B cell (primary cell): ENCODE measurements around the gene TOB2. TPM values are rescaled to one million over a fixed set of nuclear protein-coding genes. Genes with fewer than 3 reads are reported as not detected.

ENCODE experiments used
- ATAC-seq: fragments of 200-7000 bp; cut with Tn5 transposase; one replicate; pipeline ENCODE4 v1.10.0; 2021; ENCODE audit warnings: low read depth, mild to moderate bottlenecking, moderate number of reproducible peaks, moderate library complexity
- CTCF ChIA-PET: fragments of 350-600 bp; sonication (Branson Sonifier 250); formaldehyde crosslinking; loops from one replicate; lab custom pipeline; 2021; ENCODE audit warnings: antibody characterized with exemption, inconsistent platforms; lab: Charles Lee
- POLR2A ChIA-PET: fragments of 350-600 bp; sonication (Branson Sonifier 250); formaldehyde crosslinking; loops from one replicate; lab custom pipeline; 2021; ENCODE audit warnings: antibody characterized with exemption; lab: Charles Lee
- DNase-seq: peaks from one replicate; pipeline ENCODE4 v3.0.0; 2013
- H2AFZ ChIP-seq: 2 replicates; pipeline ENCODE4 v1.6.1; 2012; ENCODE audit warnings: mild to moderate bottlenecking, low read depth, low read length; ENCODE audit not compliant: insufficient read depth, poor library complexity, severe bottlenecking
- H3K27ac ChIP-seq, 2 donors: 1 replicate in 1 of 2; 2 replicates in 1 of 2; pipeline ENCODE4 v1.5.1; 2012 to 2013; ENCODE audit warnings: low read length in 2 of 2, mild to moderate bottlenecking in 2 of 2, moderate library complexity in 1 of 2
- H3K27me3 ChIP-seq, 4 experiments: fragments of 200-600 bp in 1 of 4; sonication (generic) in 1 of 4; replicated peaks in 1 of 4; 1 replicate in 2 of 4; 2 replicates in 2 of 4; pipeline versions ENCODE4 v1.6.1 to v1.7.0; 2013 to 2016; ENCODE audit warnings: low read length in 3 of 4, mild to moderate bottlenecking in 2 of 4, mixed read lengths in 1 of 4, moderate library complexity in 1 of 4; ENCODE audit not compliant: insufficient read depth in 4 of 4, control insufficient read depth in 3 of 4; ENCODE audit errors: control extremely low read depth in 1 of 4
- H3K36me3 ChIP-seq, 2 experiments: replicated peaks in 1 of 2; 1 replicate in 1 of 2; 2 replicates in 1 of 2; pipeline versions ENCODE4 v1.6.1 to v1.7.1; 2013; ENCODE audit warnings: low read length in 1 of 2; ENCODE audit not compliant: insufficient read depth in 2 of 2, control insufficient read depth in 1 of 2; ENCODE audit errors: control extremely low read depth in 1 of 2, extremely low read depth in 1 of 2
- H3K4me1 ChIP-seq, 2 donors: fragments of 200-600 bp in 1 of 2; sonication (generic) in 1 of 2; 1 replicate in 1 of 2; 2 replicates in 1 of 2; pipeline versions ENCODE4 v1.5.1 to v1.6.1; 2013 to 2017; ENCODE audit warnings: low read length in 2 of 2; ENCODE audit not compliant: control insufficient read depth in 2 of 2, insufficient read depth in 2 of 2
- H3K4me2 ChIP-seq: replicated peaks from 2 replicates; pipeline ENCODE3; 2012; ENCODE audit warnings: mild to moderate bottlenecking, low read depth, low read length; ENCODE audit not compliant: poor library complexity, severe bottlenecking
- H3K4me3 ChIP-seq, 5 experiments: fragments of 200-600 bp in 1 of 5; sonication (generic) in 1 of 5; 1 replicate in 3 of 5; 2 replicates in 2 of 5; pipeline versions ENCODE4 v1.5.1 to v1.7.0; 2011 to 2016; ENCODE audit warnings: low read length in 4 of 5, mild to moderate bottlenecking in 4 of 5, low read depth in 2 of 5, control low read depth in 1 of 5, moderate library complexity in 1 of 5; ENCODE audit not compliant: insufficient read depth in 1 of 5; ENCODE audit errors: control extremely low read depth in 1 of 5, extremely low read depth in 1 of 5
- H3K79me2 ChIP-seq: fragments of 200-600 bp; sonication (generic); one replicate; pipeline ENCODE4 v1.6.0; 2016; ENCODE audit warnings: low read length; ENCODE audit not compliant: control insufficient read depth, insufficient read depth
- H3K9ac ChIP-seq: fragments of 200-600 bp; sonication (generic); 2 replicates; pipeline ENCODE4 v1.6.1; 2017; ENCODE audit warnings: mild to moderate bottlenecking, low read length, moderate library complexity
- H3K9me3 ChIP-seq, 3 donors: one replicate each; pipeline versions ENCODE4 v1.6.1 to v1.7.1; 2013; ENCODE audit warnings: low read length in 2 of 3; ENCODE audit not compliant: control insufficient read depth in 2 of 3, insufficient read depth in 1 of 3; ENCODE audit errors: control extremely low read depth in 1 of 3
- H4K20me1 ChIP-seq: 2 replicates; pipeline ENCODE4 v1.6.0; 2012; ENCODE audit warnings: mild to moderate bottlenecking, low read length; ENCODE audit not compliant: insufficient read depth, control insufficient read depth, poor library complexity, severe bottlenecking
- H3K27ac Mint-ChIP-seq: one replicate; pipeline ENCODE4 v1.8.0; 2021; ENCODE audit warnings: mixed read lengths
- H3K27me3 Mint-ChIP-seq: one replicate; pipeline ENCODE4 v1.8.0; 2021; ENCODE audit warnings: mixed read lengths
- H3K4me1 Mint-ChIP-seq: one replicate; pipeline ENCODE4 v1.8.0; 2021; ENCODE audit warnings: mixed read lengths
- H3K4me3 Mint-ChIP-seq: one replicate; pipeline ENCODE4 v1.8.0; 2021; ENCODE audit warnings: mixed read lengths
- H3K9me3 Mint-ChIP-seq: one replicate; pipeline ENCODE4 v1.8.0; 2022; ENCODE audit warnings: mixed read lengths; ENCODE audit not compliant: insufficient read depth
- EZH2 ChIP-seq: IDR thresholded peaks from 2 replicates; pipeline ENCODE4 v1.6.1; 2012; ENCODE audit warnings: borderline replicate concordance, low read depth, mild to moderate bottlenecking, moderate library complexity, low read length; ENCODE audit not compliant: insufficient read depth, poor library complexity, severe bottlenecking
- WGBS: methylation state at CpG from one replicate; pipeline ENCODE4 v1.1.5; 2013; ENCODE audit warnings: missing lambda C conversion rate; ENCODE audit not compliant: insufficient coverage; 5-methylcytosine and 5-hydroxymethylcytosine counted together
- intact Hi-C: fragments of 100-400 bp; cut with micrococcal nuclease; formaldehyde crosslinking; loops from one replicate; pipeline ENCODE4 v1.10.0; 2022
- polyA plus RNA-seq: library from polyadenylated mRNA; depleted of rRNA; stranded (reverse); fragments of >200 nt; gene quantifications from 2 replicates; pipeline ENCODE4 v1.2.3, GENCODE V29; 2012
- total RNA-seq, 2 donors: library from RNA; stranded (reverse); fragments of 120-200 nt in 1 of 2; gene quantifications; 1 replicate in 1 of 2; 2 replicates in 1 of 2; pipeline versions ENCODE4 v1.2.3 to v1.2.4, GENCODE V29; 2013 to 2022
- TF ChIP-seq, protein P1 (sequence below): fragments of 200-600 bp; IDR thresholded peaks from one replicate; pipeline ENCODE4 v1.8.0; 2022; ENCODE audit warnings: antibody characterized with exemption, mild to moderate bottlenecking

The TOB2 gene
- total and polyA plus RNA-seq, 2 donors (not counting 1 experiment from before 2014, with no cell fraction given), result 40.4 to 56.0 TPM

DNA sequence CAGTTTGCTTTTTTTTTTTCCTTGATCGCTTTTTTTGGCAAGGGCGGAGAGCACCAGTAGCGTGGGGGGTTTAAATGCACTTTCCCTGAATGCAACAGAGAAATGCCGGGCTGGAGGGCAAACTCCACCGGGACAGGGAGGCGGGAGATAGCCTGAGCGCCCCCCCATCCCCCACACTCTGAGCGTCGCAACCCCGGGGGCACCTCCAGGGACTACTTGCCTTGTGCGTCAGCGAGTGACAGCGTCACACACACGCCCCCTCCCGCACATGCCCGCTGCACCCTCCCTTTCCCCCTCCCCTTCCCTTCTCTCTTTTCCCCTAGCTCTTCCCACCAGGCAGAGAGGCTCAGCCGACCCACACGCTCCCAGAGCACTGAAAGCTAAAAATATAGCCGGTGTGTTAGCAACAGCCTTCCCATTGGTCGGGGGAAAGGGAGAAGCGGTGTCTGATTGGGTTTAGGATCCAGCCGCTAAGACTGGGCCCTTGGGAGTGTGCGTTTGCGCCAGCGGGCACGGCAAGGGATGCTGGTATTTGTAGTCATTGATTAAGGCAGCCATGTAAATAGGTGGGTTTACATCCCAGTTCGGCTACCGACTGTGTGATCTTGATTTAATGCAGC, 1.7 kb upstream of the TOB2 start:
- Histone ChIP-seq H3K27me3 (no peaks in the 10 kb centered on the region), H4K20me1 (peaks cover 26% of the 10 kb centered on the region), H3K4me3 (peak overlapping the region; percentile 90 to 99 (median 97)), H3K9ac (peak overlapping the region; percentile 85), H3K79me2 (peaks cover 33% of the 10 kb centered on the region), H3K27ac (peak overlapping the region; percentile 97 to 98), H2AFZ (peak overlapping the region; percentile 68), H3K9me3 (no peaks in the 10 kb centered on the region), H3K4me2 (peak overlapping the region; percentile 92), H3K4me1 (peaks cover 8 to 25% of the 10 kb centered on the region in 2 donors), H3K36me3 (no peaks in the 10 kb centered on the region)
- peak overlapping the region; percentile 99 for H3K4me3 Mint-ChIP-seq
- H3K9me3 Mint-ChIP-seq, result no peaks in the 10 kb centered on the region
- CTCF ChIA-PET, result interaction anchor here (1.0 to 6.3 kb wide), 7 partner anchors 20 to 53 kb away, joined by 3 to 41 read pairs (median 3); partner anchors contain the start of genes ACO2 and PHF5A
- POLR2A ChIA-PET, result interaction anchor here (0.6 to 6.9 kb wide), 17 partner anchors 11 to 1078 kb away, joined by 3 to 88 read pairs (median 4); partner anchors contain the start of genes ACO2, PHF5A, SGSM3 and TEF
- 0% methylated on average over 24 of the region's 28 CpGs for WGBS
- peaks cover 28% of the 10 kb centered on the region for H3K4me1 Mint-ChIP-seq
- ATAC-seq (peak; percentile 60), DNase-seq (peak; percentile 96)
- intact Hi-C loops, result loop anchor here (1.0 to 10.0 kb wide), 4 partner anchors 21 to 593 kb away; partner anchors contain the start of genes ACO2, DESI1, ST13 and XPNPEP3
- H3K27me3 Mint-ChIP-seq, result no peaks in the 10 kb centered on the region
- H3K27ac Mint-ChIP-seq, result peak overlapping the region; percentile 94
- no peak for TF ChIP-seq EZH2
- TF ChIP-seq, protein P1, sequence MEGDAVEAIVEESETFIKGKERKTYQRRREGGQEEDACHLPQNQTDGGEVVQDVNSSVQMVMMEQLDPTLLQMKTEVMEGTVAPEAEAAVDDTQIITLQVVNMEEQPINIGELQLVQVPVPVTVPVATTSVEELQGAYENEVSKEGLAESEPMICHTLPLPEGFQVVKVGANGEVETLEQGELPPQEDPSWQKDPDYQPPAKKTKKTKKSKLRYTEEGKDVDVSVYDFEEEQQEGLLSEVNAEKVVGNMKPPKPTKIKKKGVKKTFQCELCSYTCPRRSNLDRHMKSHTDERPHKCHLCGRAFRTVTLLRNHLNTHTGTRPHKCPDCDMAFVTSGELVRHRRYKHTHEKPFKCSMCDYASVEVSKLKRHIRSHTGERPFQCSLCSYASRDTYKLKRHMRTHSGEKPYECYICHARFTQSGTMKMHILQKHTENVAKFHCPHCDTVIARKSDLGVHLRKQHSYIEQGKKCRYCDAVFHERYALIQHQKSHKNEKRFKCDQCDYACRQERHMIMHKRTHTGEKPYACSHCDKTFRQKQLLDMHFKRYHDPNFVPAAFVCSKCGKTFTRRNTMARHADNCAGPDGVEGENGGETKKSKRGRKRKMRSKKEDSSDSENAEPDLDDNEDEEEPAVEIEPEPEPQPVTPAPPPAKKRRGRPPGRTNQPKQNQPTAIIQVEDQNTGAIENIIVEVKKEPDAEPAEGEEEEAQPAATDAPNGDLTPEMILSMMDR, result no peak
